Head of caudate nucleus (tissue), 42 donors: ENCODE results near the gene ATP8A2.
A peak's percentile ranks its signal among the peaks of the same experiment; 100 is the strongest.
"Not testable (repeated sequence)": the region's sequence is repeated elsewhere in the genome, so short reads cannot be mapped to it uniquely, and the experiment has no call there.

Experiments
- DNase-seq, 42 donors: peaks; one replicate each; pipeline versions ENCODE4 v3.0.0 to v3.0.0-alpha.2; 2020 to 2021; ENCODE audit warnings: mixed read lengths in 7 of 42
- intact Hi-C: fragments of 100-400 bp; cut with DNase I; formaldehyde crosslinking; loops from one replicate; pipeline ENCODE4 v1.15.0; 2022

Gene ATP8A2

DNA sequence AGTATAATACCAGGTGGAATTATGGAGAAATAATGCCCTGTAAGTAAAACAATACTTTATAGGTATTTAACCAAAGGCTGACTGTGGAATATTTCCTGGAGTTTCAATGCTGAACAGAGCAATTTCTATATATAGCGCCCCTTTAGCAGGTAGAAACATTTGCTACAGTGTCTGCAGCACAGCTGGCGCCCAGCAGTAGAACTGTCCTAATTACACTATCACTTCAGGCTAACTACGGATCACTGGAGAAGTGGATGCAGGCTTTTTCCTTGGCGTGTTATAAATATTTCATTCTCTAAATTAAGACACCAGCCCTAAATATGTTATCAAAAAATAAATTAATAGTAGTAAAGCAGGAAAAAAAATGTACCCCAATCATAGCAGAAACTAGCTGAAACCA is 677.0 kb downstream of the ATP8A2 start:
- no peak for DNase-seq
- intact Hi-C loops: no loop called here

DNA sequence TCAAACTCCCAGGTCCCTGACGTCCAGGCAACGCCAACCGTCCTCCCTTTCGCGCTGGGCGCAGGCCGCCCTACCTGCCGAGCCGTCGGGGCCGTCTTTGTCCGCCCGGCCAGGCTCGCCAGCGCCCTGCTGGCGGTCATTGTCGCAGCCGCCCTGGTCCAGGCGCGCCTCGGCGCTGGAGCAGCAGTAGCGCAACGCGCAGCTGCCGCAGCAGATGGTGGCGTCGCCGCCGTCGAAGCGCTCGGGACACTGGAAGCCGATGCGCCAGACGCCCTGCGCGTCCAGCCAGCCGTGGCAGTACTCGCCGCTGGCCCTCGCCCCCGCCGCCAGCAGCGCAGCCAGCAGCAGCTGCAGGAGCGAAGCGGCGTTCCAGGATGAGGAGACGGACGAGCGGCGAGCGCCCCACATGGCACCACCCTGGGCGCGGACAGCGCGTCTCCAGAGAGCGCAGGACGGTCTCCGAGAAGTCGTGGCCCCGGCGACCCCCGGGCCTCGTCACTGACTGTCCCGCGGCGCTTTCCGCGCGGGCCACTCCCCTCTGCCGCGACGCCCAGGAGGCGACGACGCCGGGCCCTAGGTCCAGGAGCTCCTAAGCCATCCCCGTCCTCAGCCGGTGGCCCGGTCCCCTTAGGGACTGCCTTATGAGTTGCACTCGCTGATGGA is 678.9 kb downstream of the ATP8A2 start:
- intact Hi-C loops: no loop called here
- DNase-seq: peak in 39 of 42 donors; percentile 19 to 83 (median 58)

DNA sequence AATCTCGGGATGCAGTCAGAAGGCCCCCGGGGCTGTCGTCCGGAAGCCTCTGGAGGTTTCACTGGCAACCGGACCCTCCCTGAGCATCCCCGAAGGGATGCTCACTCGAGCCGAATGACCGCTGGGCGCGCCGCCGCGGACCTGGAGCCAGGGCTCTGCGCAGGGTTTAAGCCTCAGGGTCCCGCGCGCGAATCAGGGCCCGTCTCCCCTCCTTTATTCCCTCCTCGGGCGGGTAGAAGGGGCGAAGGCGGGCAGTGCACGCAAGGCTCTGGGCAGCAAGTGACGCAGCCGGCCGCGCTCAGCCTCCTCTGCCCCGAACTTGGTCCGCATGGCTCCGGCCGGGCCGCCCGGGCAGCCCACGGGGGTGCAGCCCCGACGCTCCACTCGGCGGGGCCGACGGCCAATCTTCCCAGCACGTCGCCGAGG is 679.5 kb downstream of the ATP8A2 start:
- intact Hi-C loops: no loop called here

DNA sequence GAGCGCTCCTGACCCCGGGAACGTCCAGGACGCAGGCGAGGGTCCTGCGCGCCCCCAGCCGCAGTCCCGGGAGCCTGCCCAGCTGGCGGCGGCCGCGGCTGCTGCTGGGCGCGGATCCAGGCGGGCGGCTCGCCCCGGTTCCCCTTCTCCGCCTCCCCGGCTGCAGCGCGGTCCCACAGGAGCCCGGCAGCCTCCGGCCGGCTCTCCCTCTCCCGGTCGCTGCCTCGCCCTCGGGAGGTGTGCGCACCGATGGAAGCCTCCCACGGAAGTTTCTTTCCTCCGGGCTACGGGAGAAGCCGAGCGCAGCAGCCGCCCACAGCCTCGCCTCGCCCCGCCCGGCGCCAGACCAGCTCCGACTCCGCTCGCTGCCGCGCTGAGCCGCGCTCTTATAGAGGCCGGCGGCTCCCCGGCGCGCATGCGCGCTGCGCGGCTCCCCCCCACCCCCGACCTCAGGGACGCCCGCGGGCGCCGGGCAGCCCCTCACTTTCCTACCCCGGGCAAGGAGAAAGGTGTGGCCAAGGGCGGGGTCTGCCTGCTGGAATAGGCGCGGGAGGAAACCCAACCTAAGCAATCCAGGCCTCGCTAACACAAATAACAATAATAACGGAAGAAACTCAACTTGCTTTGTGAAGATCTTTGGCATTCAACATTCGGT is 680.0 kb downstream of the ATP8A2 start, which contains the start of gene SHISA2:
TSS of gene SHISA2 (minus strand) at position 360 of the 655 bp plus-strand sequence. CDS start 1,041 bp downstream, outside the sequence.
- intact Hi-C loops: no loop called here
- DNase-seq: peak in 38 of 42 donors; percentile 35 to 88 (median 58)

More for the DNA sequence above, 679.5 kb downstream of the ATP8A2 start:
- peak in 30 of 42 donors; percentile 8 to 67 (median 35) for DNase-seq

DNA sequence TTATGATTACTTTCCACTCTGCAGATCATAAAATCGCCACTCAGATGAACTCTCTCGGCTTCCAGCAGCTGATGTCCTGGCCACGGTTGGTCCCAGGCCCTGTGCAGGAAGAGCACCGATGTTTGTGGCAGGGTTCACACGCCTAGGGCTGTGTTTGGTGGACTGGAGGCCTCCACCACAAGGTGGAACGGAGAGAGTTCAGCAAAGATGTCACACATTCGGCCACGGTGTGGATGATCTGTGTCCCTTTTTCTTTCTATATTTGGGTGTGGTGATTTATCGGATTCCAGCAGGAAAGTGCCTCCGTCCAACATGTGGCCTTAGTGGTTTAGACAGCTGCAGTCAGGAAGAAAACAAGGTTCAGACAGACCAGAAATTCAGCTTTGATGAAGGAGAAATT is 680.6 kb downstream of the ATP8A2 start:
- intact Hi-C loops: no loop called here
- peak in 1 of 42 donors; percentile 19 for DNase-seq

DNA sequence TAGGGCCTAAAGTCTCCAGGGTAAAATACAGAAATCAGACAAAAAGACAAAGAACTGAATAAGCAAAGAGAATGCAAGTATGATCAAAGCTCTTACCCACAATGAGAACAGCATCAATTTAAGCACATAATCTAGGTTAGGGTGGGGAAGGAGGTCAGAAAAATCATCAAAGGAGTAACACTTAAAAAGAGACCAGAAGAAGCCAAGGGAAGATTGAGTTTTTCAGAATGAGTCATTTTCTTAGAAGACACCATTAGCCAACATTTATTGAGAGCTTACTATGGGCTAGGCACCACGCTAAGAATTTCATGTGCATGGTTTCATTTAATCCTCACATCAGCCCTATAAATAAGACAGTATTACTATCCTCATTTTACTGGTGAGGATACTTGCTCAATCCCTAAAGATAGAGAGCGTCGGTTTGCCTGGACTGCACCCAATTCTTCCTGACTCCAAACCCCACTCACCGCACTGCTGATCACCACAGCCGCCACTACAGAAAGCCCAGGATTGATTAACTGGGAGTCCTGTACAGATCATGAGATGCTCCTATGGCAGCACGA is 681.7 kb downstream of the ATP8A2 start:
- DNase-seq: no peak
- intact Hi-C loops: no loop called here

DNA sequence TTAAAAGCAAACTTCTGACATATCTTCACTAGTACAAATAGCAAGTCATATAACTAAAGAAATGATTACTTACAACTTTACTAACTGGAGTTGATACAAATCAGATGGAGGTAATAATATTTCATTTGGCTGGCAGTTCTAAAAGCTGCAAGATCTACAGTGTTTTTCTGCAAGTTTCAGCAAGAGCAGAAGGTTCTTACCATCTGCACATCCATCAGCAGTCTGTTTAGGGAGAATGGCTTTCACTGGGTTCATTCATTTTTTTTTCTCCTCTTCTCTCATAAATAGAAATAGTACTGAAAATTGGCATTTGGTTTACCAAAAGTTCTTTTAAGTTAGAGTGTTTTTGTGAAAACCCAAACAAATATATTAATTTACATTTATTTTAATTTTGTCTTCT is 683.1 kb downstream of the ATP8A2 start:
- no peak for DNase-seq
- intact Hi-C loops: no loop called here

DNA sequence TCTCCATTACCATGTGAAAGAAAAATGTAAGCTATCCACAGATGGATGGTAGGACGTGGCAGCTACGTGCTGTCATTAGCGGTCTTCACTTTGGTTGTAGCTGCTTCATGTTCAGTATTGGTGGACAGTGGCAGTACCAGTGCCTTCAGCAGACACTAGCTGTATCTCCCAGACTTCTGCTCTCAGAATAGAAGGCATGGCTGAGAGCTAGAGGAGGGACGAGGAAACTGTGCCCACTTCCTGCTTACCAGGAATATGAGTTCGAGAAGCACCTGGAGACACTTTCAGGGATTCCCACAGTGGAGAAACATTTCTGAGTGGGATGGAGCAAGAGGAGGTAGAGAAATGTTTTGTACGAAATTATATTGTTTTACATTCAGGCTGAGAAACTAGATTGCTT is 686.9 kb downstream of the ATP8A2 start:
- DNase-seq: no peak
- intact Hi-C loops: no loop called here

DNA sequence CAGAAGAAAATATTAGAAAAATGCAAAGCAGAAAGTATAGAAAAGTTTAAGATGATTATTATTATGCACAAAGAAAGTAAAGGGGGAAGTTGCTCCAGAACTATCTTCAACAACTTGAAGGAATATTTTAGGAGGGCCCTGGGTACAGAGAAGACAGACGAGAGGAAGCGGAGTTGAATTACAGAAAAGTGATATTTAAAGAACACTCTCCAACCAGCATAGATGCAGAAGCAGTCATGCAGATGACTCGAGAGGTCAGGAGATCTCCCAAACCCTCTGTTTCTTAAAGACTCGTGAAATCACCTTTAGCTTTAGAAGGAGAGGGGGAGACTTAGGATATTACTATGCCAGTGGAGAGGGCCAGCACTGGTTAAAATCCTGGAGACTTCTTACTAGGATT is 688.6 kb downstream of the ATP8A2 start:
- intact Hi-C loops: no loop called here
- DNase-seq: no peak

DNA sequence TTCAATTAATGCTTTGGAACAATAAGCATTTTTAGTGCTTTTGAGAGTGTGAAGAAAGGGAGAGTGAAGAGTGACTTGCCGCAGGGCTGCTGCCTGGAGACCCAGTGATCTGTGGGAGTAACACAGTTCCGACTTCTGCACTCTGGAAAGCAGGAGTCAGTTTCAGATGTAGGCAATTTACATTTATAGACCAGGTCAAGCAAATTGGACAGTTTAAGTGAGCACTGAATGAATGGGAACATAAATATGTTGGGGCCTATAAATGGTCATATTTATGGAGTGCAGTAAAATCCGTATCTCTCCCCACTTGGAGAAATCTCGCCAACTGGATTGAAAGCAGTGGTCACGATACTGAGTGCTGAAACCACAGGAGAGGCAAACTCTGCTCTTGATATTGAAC is 689.5 kb downstream of the ATP8A2 start:
- intact Hi-C loops: no loop called here
- no peak for DNase-seq

DNA sequence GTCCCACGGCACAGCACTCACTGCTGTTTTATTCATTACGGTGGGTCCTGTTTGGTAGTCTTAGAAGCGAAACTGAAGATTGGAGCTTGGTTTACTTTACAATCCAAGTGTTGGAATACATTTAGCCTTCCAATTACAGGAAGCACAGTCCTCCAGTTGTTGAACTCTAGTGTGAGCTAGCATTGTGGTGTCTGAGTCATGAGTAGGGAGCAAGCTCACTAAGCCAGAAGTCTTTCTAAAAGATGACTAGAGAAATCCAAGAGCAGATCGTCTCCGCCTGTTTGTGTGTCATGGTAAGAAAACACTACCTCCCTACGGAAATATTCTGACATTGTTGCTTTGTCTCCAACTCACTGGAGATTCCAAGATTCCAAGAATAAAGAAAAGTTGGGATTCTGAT is 690.2 kb downstream of the ATP8A2 start:
- intact Hi-C loops: no loop called here

DNA sequence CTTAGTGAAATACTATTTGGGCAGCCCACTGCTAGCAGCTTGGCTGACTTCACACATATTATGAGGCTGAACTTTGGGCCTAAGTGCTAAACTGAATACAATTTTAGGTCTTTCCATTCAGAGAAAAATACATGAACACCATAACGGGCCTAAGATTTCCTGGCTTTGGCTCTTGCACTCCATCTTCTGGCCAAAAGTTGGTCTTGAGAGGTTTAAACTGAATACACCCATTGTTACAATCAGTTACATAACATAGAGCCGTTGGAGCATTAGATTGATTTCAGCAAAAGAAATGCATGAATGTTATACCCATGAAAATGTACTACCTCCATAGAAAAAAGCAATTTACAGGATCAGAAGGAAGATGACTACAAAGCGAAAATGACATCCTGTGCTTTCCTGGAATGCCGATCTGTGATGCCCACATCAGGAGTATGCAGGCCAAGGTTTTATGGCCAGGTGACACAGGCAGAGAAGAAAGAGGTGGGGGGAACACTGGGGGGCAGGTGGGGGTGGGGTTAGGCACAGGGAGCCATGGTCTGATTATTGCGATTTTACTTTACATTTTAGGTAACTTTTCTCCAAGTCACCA is 691.2 kb downstream of the ATP8A2 start:
- intact Hi-C loops: no loop called here
- peak in 38 of 42 donors; percentile 18 to 87 (median 72) for DNase-seq

More for the DNA sequence above, 690.2 kb downstream of the ATP8A2 start:
- DNase-seq: peak in 1 of 42 donors; percentile 8

DNA sequence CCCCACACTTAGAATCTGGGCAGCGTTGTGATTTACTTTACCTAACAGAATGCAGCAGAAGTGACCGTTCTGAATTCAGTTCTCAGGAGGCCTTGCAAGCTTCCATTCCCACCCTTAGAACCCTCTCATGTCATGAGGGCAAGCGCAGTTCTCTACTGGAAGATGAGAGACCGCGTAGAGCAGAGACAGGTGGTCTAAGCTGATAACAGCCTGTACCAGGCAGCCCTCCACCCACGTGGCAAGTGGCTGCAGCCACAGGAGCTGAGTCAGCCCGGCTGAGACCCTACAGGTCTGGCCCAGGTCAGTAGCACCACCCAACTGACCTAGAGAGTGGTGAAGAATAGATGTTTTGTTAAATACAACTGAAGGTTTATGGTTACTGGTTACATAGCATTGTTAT is 694.7 kb downstream of the ATP8A2 start:
- DNase-seq, intact Hi-C loops: not testable (repeated sequence)

DNA sequence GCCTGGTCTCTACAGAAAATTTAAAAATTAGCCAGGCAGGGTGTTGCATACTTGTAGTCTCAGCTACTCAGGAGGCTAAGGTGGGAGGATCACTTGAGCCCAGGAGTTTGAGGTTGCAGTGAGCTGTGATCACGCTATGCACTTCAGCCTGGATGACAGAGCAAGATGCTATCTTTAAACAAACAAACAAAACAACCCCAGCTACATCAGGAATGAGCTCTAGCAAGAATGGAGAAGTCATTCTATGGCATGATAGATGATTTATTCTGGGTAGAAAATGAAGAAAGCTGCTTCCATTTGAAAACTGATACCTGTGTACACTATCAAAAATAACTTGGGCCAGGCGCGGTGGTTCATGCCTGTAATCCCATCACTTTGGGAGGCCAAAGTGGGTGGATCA is 695.8 kb downstream of the ATP8A2 start:
- intact Hi-C loops: no loop called here
- no peak for DNase-seq

DNA sequence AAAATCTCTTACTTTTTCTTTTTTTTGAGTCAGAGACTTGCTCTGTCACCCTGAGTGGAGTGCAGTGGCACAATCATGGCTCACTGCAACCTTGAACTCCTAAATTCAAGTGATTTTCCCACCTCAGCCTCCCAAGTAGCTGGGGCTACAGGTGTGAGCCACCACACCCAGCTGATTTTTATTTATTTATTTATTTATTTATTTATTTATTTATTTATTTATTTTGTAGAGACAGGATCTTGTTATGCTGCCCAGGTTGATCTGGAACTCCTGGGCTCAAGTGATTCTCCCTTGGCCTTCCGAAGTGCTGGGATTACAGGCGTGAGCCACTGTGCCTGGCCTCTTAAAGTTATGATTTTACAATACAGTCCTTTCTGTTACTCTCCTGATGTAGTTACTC is 696.6 kb downstream of the ATP8A2 start:
- intact Hi-C loops, DNase-seq: not testable (repeated sequence)

DNA sequence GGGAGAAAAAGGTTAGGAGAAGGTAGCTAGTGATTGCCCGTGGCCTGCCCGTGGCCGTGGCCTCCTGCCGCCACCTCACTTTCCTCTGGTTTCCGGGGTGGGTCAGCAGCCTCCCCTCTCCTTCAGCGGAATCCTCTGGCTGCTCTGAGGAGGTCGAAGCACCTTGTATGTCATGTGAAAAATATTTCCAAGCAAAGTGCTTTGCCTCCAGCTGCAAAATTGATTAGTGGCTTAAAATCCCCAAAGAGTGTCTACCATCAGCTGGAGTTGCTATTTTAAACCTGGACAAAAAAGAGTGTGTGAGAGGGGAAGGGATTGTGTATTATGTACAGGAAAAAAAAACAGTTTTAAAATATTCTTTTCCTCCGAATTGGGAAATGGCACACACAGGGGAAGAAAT is 697.9 kb downstream of the ATP8A2 start:
- intact Hi-C loops: loop anchor here (2.0 kb wide), 1 partner anchor 495 kb away; no protein-coding TSS in a partner anchor
- not testable (repeated sequence) for DNase-seq

DNA sequence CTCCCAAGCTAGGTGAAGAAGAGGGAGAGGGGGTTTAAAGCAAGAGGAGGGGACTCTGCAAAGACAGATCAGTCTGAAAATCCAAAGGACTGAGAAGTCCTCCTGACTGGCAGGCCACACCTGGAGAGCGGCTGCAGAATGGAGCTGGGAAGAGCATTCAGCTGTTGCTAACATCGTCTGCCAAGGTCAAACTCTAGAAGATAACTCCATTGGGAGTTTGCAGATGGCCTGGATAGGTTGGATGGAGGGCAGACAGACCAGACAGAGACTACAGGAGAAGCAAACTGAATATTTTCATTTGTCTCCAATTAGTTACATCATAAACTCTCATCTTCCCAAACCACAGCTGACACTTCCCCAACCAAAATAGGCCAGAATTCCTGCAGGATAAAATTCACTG is 699.9 kb downstream of the ATP8A2 start:
- DNase-seq: no peak
- intact Hi-C loops: loop anchor here (2.0 kb wide), 1 partner anchor 497 kb away; no protein-coding TSS in a partner anchor

DNA sequence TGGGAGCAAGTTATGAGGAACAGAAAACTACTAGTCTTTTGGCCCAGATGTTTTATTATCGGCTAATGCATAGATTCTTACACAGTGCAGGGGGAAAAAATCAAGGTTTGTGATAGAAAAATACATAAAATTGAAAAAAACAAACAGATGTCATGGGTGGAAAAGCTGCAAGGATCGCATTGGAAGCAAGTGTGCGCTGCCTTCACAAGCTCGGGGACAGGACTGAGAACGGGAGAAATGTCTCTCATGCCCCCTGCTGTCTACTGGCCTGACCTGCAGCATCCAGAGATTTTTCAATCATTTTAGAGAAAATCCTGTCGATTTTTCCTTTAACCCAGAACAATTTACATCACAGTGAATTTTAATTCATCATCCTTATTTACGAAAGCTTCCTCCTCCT is 700.6 kb downstream of the ATP8A2 start:
- DNase-seq, intact Hi-C loops: not testable (repeated sequence)

DNA sequence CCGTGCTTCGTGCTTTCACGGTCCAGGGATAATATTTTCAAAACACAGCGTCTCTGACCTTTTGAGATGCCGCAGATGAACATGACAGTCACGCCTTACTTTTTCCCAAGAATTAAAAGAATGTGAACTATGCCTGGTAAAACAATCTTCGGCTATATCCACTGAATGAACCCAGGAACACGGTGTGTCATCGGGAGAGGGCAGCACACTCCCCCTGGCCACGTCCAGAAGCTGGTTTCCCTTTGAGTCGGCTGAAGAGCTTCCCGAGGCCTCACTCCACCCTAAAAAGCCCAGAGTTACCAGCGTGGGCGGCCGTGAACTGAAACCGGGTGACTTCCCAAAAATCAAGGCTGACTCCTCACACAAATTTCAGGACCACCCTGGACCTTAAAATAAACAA is 702.9 kb downstream of the ATP8A2 start:
- no peak for DNase-seq
- intact Hi-C loops: no loop called here
